SK-N-SH (cell line): ENCODE data around the gene ROBO3. TPM values are rescaled to one million over a fixed set of nuclear protein-coding genes. Genes with fewer than 3 reads are reported as not detected.

Source experiments
- FOSL2 ChIP-seq: IDR thresholded peaks from 2 replicates; pipeline ENCODE4 v1.4.0; 2012; ENCODE audit warnings: low read depth, mild to moderate bottlenecking, moderate library complexity, borderline replicate concordance
- FOXJ3 ChIP-seq: sonication (generic); formaldehyde crosslinking; IDR thresholded peaks from 2 replicates; pipeline ENCODE4 v1.5.1; 2020; ENCODE audit warnings: mild to moderate bottlenecking, missing genetic modification reagents
- FOXM1 ChIP-seq: IDR thresholded peaks from 2 replicates; pipeline ENCODE4 v1.4.0; 2012; ENCODE audit warnings: low read depth, mild to moderate bottlenecking
- IRF3 ChIP-seq: fragments of 150-350 bp; IDR thresholded peaks from 2 replicates; pipeline ENCODE4 v1.6.1; 2016; ENCODE audit warnings: mild to moderate bottlenecking, low read depth, low read length
- MAX ChIP-seq: IDR thresholded peaks from 2 replicates; pipeline ENCODE4 v1.4.0; 2012; ENCODE audit warnings: low read depth
- NFIC ChIP-seq: IDR thresholded peaks from 2 replicates; pipeline ENCODE4 v1.4.0; 2012; ENCODE audit warnings: borderline replicate concordance
- NRF1 ChIP-seq: IDR thresholded peaks from 2 replicates; pipeline ENCODE4 v1.6.1; 2012; ENCODE audit warnings: low read depth, mild to moderate bottlenecking, low read length
- POLR2AphosphoS5 ChIP-seq: IDR thresholded peaks from 2 replicates; pipeline ENCODE4 v1.6.1; 2012; ENCODE audit warnings: low read depth, low read length
- REST ChIP-seq: IDR thresholded peaks from 2 replicates; pipeline ENCODE4 v1.6.1; 2012; ENCODE audit warnings: mild to moderate bottlenecking, low read depth, low read length, moderate library complexity
- RFX5 ChIP-seq: IDR thresholded peaks from 2 replicates; pipeline ENCODE4 v1.6.1; 2012; ENCODE audit warnings: mild to moderate bottlenecking, improper control_type of control experiment, low read length
- RXRA ChIP-seq: IDR thresholded peaks from 2 replicates; pipeline ENCODE4 v1.4.0; 2012; ENCODE audit warnings: low read depth, mild to moderate bottlenecking, borderline replicate concordance
- SIN3A ChIP-seq: IDR thresholded peaks from 2 replicates; pipeline ENCODE4 v1.6.1; 2012; ENCODE audit warnings: low read depth, mild to moderate bottlenecking, low read length, moderate library complexity, borderline replicate concordance
- TAF1 ChIP-seq: IDR thresholded peaks from 2 replicates; pipeline ENCODE4 v1.6.1; 2012; ENCODE audit warnings: low read depth, mild to moderate bottlenecking, low read length, moderate library complexity, borderline replicate concordance
- TCF12 ChIP-seq: IDR thresholded peaks from 2 replicates; pipeline ENCODE4 v1.4.0; 2012
- USF1 ChIP-seq: IDR thresholded peaks from 2 replicates; pipeline ENCODE4 v1.4.0; 2012; ENCODE audit warnings: low read depth, borderline replicate concordance
- USF2 ChIP-seq: fragments of 150-350 bp; IDR thresholded peaks from 2 replicates; pipeline ENCODE4 v1.6.1; 2017; ENCODE audit warnings: antibody characterized with exemption, low read length, low read depth, borderline replicate concordance
- YY1 ChIP-seq: IDR thresholded peaks from 2 replicates; pipeline ENCODE4 v1.4.0; 2012; ENCODE audit warnings: low read depth, mild to moderate bottlenecking
- ZBTB33 ChIP-seq: IDR thresholded peaks from 2 replicates; pipeline ENCODE4 v1.4.0; 2012; ENCODE audit warnings: low read depth, borderline replicate concordance
- polyA plus RNA-seq, 3 experiments: library from polyadenylated mRNA; depleted of rRNA; stranded (reverse); fragments of >200 nt; gene quantifications; 2 replicates each; pipeline ENCODE4 v1.2.3, GENCODE V29; 2012

Gene ROBO3
- polyA plus RNA-seq, 1 of the 3 experiments (the other 2 are of a cell fraction), result 59.8 TPM

GRCh38 chr11:124900464-124900863, 35.2 kb downstream of the ROBO3 start (continued):
- TF ChIP-seq ZBTB33 (no peak), TCF12 (peak; percentile 62), POLR2AphosphoS5 (peak; percentile 35; the same call in 1 of the 2 replicates), TAF1 (peak; percentile 14; the same call in 1 of the 2 replicates), SIN3A (no peak; the same call in 1 of the 2 replicates), YY1 (no peak), IRF3 (no peak), NFIC (peak; percentile 78), FOXM1 (no peak), REST (no peak; the same call in 1 of the 2 replicates), USF2 (no peak), NRF1 (no peak), USF1 (0 out of 2 replicates have a peak, but pooled peaks have one; percentile 6), FOXJ3 (CRISPR knock-in tag) (no peak), FOSL2 (peak; percentile 95), RXRA (no peak), RFX5 (no peak), MAX (0 out of 2 replicates have a peak, but pooled peaks have one; percentile 77)
